Mesothelial cell of epicardium (in vitro differentiated cells): Measurements from ENCODE around the gene CLSTN2. TPM values are rescaled to one million over a fixed set of nuclear protein-coding genes. Genes with fewer than 3 reads are reported as not detected.

Experiments used
- DNase-seq, 2 experiments: peaks; one replicate each; pipeline ENCODE4 v3.0.0; 2021; ENCODE audit warnings: low spot score in 2 of 2; ENCODE audit not compliant: unreplicated experiment in 2 of 2
- H3K27ac Mint-ChIP-seq: 2 replicates; pipeline ENCODE4 v1.8.0; 2021; ENCODE audit warnings: mixed read lengths
- H3K27me3 Mint-ChIP-seq: 2 replicates; pipeline ENCODE4 v1.8.0; 2021; ENCODE audit warnings: low read depth, mixed read lengths
- H3K36me3 Mint-ChIP-seq: 2 replicates; pipeline ENCODE4 v1.8.0; 2021; ENCODE audit warnings: mixed read lengths
- H3K4me1 Mint-ChIP-seq: 2 replicates; pipeline ENCODE4 v1.8.0; 2021; ENCODE audit warnings: mixed read lengths
- H3K4me3 Mint-ChIP-seq: 2 replicates; pipeline ENCODE4 v1.8.0; 2021; ENCODE audit warnings: mild to moderate bottlenecking, moderate library complexity, mixed read lengths
- H3K9me3 Mint-ChIP-seq: 2 replicates; pipeline ENCODE4 v1.8.0; 2021; ENCODE audit warnings: mixed read lengths
- total RNA-seq: library from RNA; stranded (reverse); gene quantifications from 3 replicates; pipeline ENCODE4 v1.2.1, GENCODE V29; 2021
- TF ChIP-seq, protein P1 (sequence below): fragments of 200-600 bp; sonication (generic); IDR thresholded peaks from one replicate; pipeline ENCODE4 v1.5.0; 2021; ENCODE audit warnings: antibody characterized with exemption; ENCODE audit not compliant: unreplicated experiment

Gene CLSTN2
- total RNA-seq, 1 donor from 2014 or later, result 18.2 TPM

DNA sequence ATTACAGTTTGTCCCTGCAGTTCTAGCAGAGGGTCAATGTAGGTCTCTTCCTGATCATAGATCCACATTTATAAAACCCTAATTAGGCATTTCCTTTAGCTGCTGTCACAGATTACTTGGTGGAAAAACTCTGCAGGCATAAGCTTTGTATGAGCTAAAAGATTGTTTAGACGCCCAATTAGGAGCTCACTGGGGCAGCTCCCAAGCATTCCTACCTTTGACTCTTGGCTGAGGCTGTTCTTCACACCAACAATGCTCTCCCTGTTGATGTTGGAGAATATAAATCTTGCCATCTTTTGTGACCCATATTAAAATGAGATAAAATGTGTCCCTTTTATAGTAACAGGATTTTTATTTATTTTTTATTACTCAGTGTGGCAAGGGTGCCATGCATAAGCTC, 594.6 kb downstream of the CLSTN2 start:
- Mint-ChIP-seq H3K4me3 (no peak overlapping the region), H3K36me3 (peaks cover 3% of the 10 kb centered on the region), H3K27me3 (no peaks in the 10 kb centered on the region), H3K4me1 (peaks cover 2% of the 10 kb centered on the region), H3K9me3 (peaks cover 29% of the 10 kb centered on the region), H3K27ac (no peak overlapping the region)
- DNase-seq, result no peak
- TF ChIP-seq, protein P1, sequence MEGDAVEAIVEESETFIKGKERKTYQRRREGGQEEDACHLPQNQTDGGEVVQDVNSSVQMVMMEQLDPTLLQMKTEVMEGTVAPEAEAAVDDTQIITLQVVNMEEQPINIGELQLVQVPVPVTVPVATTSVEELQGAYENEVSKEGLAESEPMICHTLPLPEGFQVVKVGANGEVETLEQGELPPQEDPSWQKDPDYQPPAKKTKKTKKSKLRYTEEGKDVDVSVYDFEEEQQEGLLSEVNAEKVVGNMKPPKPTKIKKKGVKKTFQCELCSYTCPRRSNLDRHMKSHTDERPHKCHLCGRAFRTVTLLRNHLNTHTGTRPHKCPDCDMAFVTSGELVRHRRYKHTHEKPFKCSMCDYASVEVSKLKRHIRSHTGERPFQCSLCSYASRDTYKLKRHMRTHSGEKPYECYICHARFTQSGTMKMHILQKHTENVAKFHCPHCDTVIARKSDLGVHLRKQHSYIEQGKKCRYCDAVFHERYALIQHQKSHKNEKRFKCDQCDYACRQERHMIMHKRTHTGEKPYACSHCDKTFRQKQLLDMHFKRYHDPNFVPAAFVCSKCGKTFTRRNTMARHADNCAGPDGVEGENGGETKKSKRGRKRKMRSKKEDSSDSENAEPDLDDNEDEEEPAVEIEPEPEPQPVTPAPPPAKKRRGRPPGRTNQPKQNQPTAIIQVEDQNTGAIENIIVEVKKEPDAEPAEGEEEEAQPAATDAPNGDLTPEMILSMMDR, result no peak

DNA sequence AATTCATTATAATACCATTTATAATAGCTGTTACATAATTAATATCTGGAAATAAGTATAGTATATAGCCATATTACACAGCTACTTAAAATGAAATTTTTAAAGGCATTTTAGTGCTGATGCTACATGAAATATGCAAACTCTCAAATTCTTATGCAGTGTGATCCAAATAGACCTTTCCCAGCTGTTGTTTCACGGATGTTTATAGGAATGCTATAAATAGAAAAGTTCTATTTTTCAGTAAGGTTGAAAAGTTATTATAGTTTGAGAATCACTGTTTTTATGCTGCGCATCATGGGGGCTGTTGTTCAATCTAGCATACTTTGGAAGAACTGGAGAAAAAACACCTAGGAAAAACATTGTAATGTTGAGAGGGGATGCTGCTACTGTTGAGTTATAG, 595.1 kb downstream of the CLSTN2 start:
- no peak for DNase-seq
- peaks cover 2% of the 10 kb centered on the region for H3K4me1 Mint-ChIP-seq
- no peak overlapping the region for H3K27ac Mint-ChIP-seq
- no peak overlapping the region for H3K4me3 Mint-ChIP-seq
- no peaks in the 10 kb centered on the region for H3K27me3 Mint-ChIP-seq
- peaks cover 29% of the 10 kb centered on the region for H3K9me3 Mint-ChIP-seq
- H3K36me3 Mint-ChIP-seq, result peaks cover 7% of the 10 kb centered on the region
- TF ChIP-seq, protein P1, result no peak

DNA sequence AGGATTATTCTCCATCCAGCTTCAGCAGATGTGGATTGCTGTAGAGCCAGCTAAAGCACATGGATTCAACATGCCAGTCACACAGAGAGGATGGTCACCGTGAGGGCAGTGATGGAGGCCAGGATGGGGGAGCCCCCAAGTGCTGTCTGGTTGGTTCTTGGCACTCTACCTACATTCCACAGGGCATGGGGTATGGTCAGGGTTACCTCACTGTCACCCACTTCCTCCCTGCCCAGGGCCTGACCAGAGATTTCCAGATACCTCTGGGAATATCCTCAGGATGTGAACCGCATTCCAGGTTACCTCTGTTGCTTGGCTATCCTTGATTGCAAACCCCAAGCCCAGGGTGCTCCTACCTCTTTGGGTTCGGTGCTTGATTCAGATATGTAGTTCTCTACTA, 595.6 kb downstream of the CLSTN2 start:
- no peak for DNase-seq
- Mint-ChIP-seq H3K4me3 (no peak overlapping the region), H3K27ac (no peak overlapping the region), H3K4me1 (peaks cover 2% of the 10 kb centered on the region), H3K27me3 (no peaks in the 10 kb centered on the region), H3K36me3 (peaks cover 3% of the 10 kb centered on the region), H3K9me3 (peaks cover 24% of the 10 kb centered on the region)
- TF ChIP-seq, protein P1, result no peak

GRCh38 chr3:140532793-140533330, 597.9 kb downstream of the CLSTN2 start:
- DNase-seq, result no peak
- Mint-ChIP-seq H3K4me1 (peaks cover 2% of the 10 kb centered on the region), H3K27me3 (no peaks in the 10 kb centered on the region), H3K4me3 (no peak overlapping the region), H3K36me3 (peaks cover 3% of the 10 kb centered on the region), H3K27ac (no peak overlapping the region), H3K9me3 (peaks cover 9% of the 10 kb centered on the region)
- TF ChIP-seq, protein P1, result no peak

- no peak overlapping the region for H3K4me3 Mint-ChIP-seq
- DNase-seq, result no peak
- no peak overlapping the region for H3K27ac Mint-ChIP-seq
- H3K4me1 Mint-ChIP-seq, result no peaks in the 10 kb centered on the region
- TF ChIP-seq, protein P1, result no peak
- peaks cover 9% of the 10 kb centered on the region for H3K9me3 Mint-ChIP-seq
- H3K27me3 Mint-ChIP-seq, result peaks cover 2% of the 10 kb centered on the region
- H3K36me3 Mint-ChIP-seq, result peaks cover 3% of the 10 kb centered on the region
Observed at GRCh38 chr3:140536926-140537726, 602.1 kb downstream of the CLSTN2 start.
